GM19463 (cell line): ENCODE data around the gene RNH1.
"Not testable (repeated sequence)": the region's sequence is repeated elsewhere in the genome, so short reads cannot be mapped to it uniquely, and the experiment has no call there.

Experiments used
- ATAC-seq: cut with Tn5 transposase; IDR thresholded peaks from one replicate; pipeline ENCODE4 v1.9.1; 2021; ENCODE audit warnings: mild to moderate bottlenecking, moderate library complexity; ENCODE audit not compliant: unreplicated experiment

Gene RNH1

GRCh38 chr11:479311-479710 lies 27.7 kb downstream of the RNH1 start:
- ATAC-seq: no peak

- ATAC-seq: no peak
Measured at GRCh38 chr11:477052-477715, 29.9 kb downstream of the RNH1 start.

DNA sequence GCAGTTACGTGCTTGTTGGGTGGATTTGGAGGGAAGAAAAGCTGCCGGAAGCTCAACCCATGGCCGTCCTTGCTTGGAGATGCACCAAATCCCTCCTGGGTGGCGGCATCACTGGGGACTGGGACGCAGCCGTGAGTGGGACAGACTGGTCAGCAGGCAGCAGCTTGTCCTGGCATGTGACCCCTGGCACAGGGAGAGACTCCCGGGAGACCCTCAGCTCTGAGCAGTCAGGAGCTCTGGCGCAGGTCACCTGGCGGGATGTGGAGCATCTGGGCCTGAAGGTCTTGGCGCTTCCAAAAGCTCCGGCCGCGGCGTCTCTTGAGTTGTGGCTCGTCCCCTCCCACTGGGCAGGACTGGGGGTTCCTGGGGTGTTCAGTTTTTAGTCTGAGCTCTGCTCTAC lies 30.6 kb downstream of the RNH1 start:
- no peak for ATAC-seq

DNA sequence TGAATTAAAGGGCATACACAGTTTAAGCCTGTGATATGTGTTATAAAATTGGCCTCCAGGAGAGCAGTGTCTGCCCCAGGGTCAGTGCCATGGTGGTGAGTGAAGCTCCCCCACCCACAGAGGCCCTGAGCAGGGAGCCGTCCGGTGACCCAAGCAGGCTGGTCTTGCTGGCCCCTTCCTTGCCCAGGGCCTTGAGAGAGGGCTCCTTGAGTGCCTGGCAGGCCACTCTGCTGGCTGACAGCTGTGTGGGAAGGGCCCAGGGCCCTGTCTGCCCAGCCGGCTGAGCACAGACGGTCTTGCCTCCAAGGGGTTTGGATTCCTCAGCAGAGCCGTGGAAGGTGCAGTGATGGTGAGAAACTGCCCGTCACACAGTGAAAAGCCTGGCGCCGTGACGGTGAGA lies 31.1 kb downstream of the RNH1 start:
- no peak for ATAC-seq

- ATAC-seq: no peak
Measured at GRCh38 chr11:474914-475506, 32.0 kb downstream of the RNH1 start.

GRCh38 chr11:473962-474785 lies 32.9 kb downstream of the RNH1 start:
- no peak for ATAC-seq

GRCh38 chr11:473415-473814 lies 33.6 kb downstream of the RNH1 start:
- ATAC-seq: no peak

GRCh38 chr11:472816-473215 lies 34.2 kb downstream of the RNH1 start:
- ATAC-seq: no peak

- no peak for ATAC-seq
Measured at GRCh38 chr11:472272-472671, 34.8 kb downstream of the RNH1 start.

- no peak for ATAC-seq
Measured at GRCh38 chr11:471468-472145, 35.4 kb downstream of the RNH1 start.

DNA sequence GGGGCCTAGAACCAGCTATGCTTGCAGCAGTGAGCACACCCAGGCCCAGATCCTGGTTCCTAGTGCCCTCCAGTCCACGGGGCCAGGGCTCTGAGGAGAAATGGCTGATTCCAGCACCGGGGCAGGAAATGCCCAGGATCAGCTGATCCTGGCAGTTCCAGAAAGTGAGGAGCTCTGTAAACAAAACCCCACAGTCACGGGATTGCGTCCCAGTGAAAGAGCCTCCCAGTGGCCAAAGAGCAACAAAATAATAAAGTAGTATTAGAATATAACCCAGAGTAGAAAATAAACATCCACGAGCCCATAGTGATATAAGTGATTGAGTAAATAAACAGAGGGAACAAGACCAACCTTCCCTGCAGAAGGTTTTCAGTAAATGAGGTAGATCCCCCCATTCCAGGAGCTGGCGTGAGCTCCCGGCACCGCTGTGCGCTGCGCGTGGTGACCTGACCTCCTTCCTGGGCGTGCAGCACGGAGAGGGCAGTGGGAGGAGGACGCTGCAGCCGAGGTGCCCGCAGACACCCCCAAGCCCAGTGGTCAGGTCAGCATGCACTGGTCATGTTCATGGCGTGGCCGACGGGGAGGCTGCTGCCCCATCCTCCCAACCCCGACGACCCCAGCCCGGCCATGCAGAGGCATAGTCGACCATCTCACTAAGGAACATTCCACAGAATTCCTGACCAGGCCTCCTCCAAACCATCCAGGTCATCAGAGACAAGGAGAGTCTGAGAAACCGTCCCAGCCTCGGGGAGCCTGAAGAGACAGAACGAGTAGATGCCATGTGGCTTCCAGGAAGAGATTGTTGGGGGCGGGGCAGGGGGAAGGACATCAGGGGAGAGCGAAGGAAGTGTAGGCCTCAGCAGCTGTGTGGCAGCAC lies 37.1 kb downstream of the RNH1 start:
- ATAC-seq: no peak

- not testable (repeated sequence) for ATAC-seq
Measured at GRCh38 chr11:469026-469683, 37.9 kb downstream of the RNH1 start.

DNA sequence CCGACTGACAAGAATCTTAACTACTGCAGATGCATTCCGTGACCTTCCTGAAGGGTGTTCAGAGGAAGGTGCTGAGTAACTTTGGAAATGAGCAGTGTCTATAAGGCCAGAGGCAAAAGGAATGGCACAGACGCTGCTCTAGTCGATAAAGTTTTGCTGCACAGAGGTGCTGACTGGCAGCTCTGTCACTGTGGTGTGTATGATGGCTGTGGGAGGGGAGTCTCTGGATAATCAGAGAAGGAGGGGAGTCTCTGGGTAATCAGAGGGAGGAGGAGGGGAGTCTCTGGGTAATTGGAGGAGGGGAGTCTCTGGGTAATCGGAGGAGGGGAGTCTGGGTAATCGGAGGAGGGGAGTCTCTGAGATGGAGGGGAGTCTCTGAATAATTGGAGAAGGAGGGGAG lies 38.5 kb downstream of the RNH1 start:
- no peak for ATAC-seq

GRCh38 chr11:468036-468435 lies 39.0 kb downstream of the RNH1 start:
- no peak for ATAC-seq

- no peak for ATAC-seq
Measured at GRCh38 chr11:465896-466530, 41.0 kb downstream of the RNH1 start.

- ATAC-seq: no peak
Measured at GRCh38 chr11:464316-464715, 42.7 kb downstream of the RNH1 start.

GRCh38 chr11:462107-462890 lies 44.7 kb downstream of the RNH1 start:
- ATAC-seq: no peak

GRCh38 chr11:461626-462025 lies 45.4 kb downstream of the RNH1 start:
- no peak for ATAC-seq
